SU-DHL-6 (cell line): ENCODE data around the gene C11orf58.

Experiments
- H2AFZ ChIP-seq: fragments of 200-600 bp; sonication (generic); 2 replicates; pipeline ENCODE4 v1.6.1; 2014; ENCODE audit warnings: low read depth, mild to moderate bottlenecking, moderate library complexity, mixed read lengths, antibody characterized with exemption, low read length; ENCODE audit not compliant: severe bottlenecking
- H3F3A ChIP-seq: fragments of 200-600 bp; shearing (Covaris generic); 2 replicates; pipeline ENCODE4 v1.6.0; 2016; ENCODE audit warnings: antibody characterized with exemption, mild to moderate bottlenecking; ENCODE audit not compliant: insufficient read depth
- H3K27ac ChIP-seq: fragments of 200-600 bp; sonication (generic); 2 replicates; pipeline ENCODE4 v1.5.1; 2016; ENCODE audit warnings: low read depth, mild to moderate bottlenecking, low read length, moderate library complexity, mixed read lengths
- H3K27me3 ChIP-seq: fragments of 200-600 bp; sonication (generic), shearing (Covaris generic); 2 replicates; pipeline ENCODE4 v1.6.0; 2014; ENCODE audit warnings: mild to moderate bottlenecking, low read length
- H3K36me3 ChIP-seq: fragments of 200-600 bp; sonication (generic); 2 replicates; pipeline ENCODE4 v1.6.1; 2014; ENCODE audit warnings: mild to moderate bottlenecking, low read length, mixed read lengths
- H3K4me2 ChIP-seq: fragments of 300-600, 200-600 bp; shearing (Covaris generic), sonication (generic); 2 replicates; pipeline ENCODE4 v1.6.0; 2014; ENCODE audit warnings: low read length, low read depth, mild to moderate bottlenecking; ENCODE audit not compliant: poor library complexity, severe bottlenecking
- H3K4me3 ChIP-seq: fragments of 200-600 bp; sonication (generic); 2 replicates; pipeline ENCODE4 v1.5.1; 2014; ENCODE audit warnings: antibody characterized with exemption, low read length, mild to moderate bottlenecking, mixed read lengths; ENCODE audit not compliant: insufficient read depth, poor library complexity, severe bottlenecking
- H3K79me2 ChIP-seq: fragments of 200-600 bp; sonication (generic); 2 replicates; pipeline ENCODE4 v1.6.1; 2014; ENCODE audit warnings: mild to moderate bottlenecking, low read length, moderate library complexity; ENCODE audit not compliant: insufficient read depth
- H3K9ac ChIP-seq: fragments of 200-600 bp; sonication (generic); 2 replicates; pipeline ENCODE4 v1.7.0; 2014; ENCODE audit warnings: mild to moderate bottlenecking, low read length
- H3K9me2 ChIP-seq: fragments of 200-600 bp; sonication (generic); replicated peaks from 2 replicates; pipeline ENCODE4 v1.6.1; 2014; ENCODE audit warnings: low read length; ENCODE audit not compliant: insufficient read depth
- H3K9me3 ChIP-seq: fragments of 200-600 bp; sonication (generic); 2 replicates; pipeline ENCODE4 v1.6.1; 2014; ENCODE audit warnings: low read length, mixed read lengths; ENCODE audit not compliant: insufficient read depth
- H4K20me1 ChIP-seq: fragments of 200-600 bp; sonication (generic); 2 replicates; pipeline ENCODE4 v1.6.1; 2014; ENCODE audit warnings: low read depth, mild to moderate bottlenecking, antibody characterized with exemption, low read length, moderate library complexity, mixed read lengths
- CTCF ChIP-seq: fragments of 200-600 bp; sonication (generic); IDR thresholded peaks from one replicate; pipeline ENCODE4 v1.5.1; 2017; ENCODE audit warnings: antibody characterized with exemption, mild to moderate bottlenecking, low read length, moderate library complexity; ENCODE audit not compliant: insufficient read depth, poor library complexity, severe bottlenecking
- EZH2phosphoT487 ChIP-seq: fragments of 200-600 bp; sonication (generic), shearing (Covaris generic); conservative IDR thresholded peaks from 2 replicates; pipeline ENCODE4 v1.6.1; 2018; ENCODE audit warnings: mild to moderate bottlenecking, antibody characterized with exemption, low read length, moderate library complexity, mixed read lengths

The C11orf58 gene

GRCh38 chr11:16794047-16794818 is 55.8 kb downstream of the C11orf58 start:
- Histone ChIP-seq H2AFZ (no peak overlapping the region), H3K9me2 (no peaks in the 10 kb centered on the region), H3K27me3 (no peaks in the 10 kb centered on the region), H3K9me3 (no peaks in the 10 kb centered on the region), H3K4me2 (no peak overlapping the region), H3K79me2 (no peaks in the 10 kb centered on the region), H3K9ac (no peak overlapping the region), H4K20me1 (no peaks in the 10 kb centered on the region), H3K27ac (no peak overlapping the region), H3K36me3 (no peaks in the 10 kb centered on the region), H3K4me3 (no peak overlapping the region), H3F3A (no peaks in the 10 kb centered on the region)
- TF ChIP-seq CTCF (no peak), EZH2phosphoT487 (no peak)

- no peaks in the 10 kb centered on the region for H3K9me3 ChIP-seq
- H3K79me2 ChIP-seq = no peaks in the 10 kb centered on the region
- H3K4me2 ChIP-seq = no peak overlapping the region
- no peak overlapping the region for H3K27ac ChIP-seq
- no peaks in the 10 kb centered on the region for H3F3A ChIP-seq
- no peaks in the 10 kb centered on the region for H4K20me1 ChIP-seq
- no peak overlapping the region for H3K4me3 ChIP-seq
- H2AFZ ChIP-seq = no peak overlapping the region
- no peaks in the 10 kb centered on the region for H3K9me2 ChIP-seq
- H3K27me3 ChIP-seq = no peaks in the 10 kb centered on the region
- H3K36me3 ChIP-seq = no peaks in the 10 kb centered on the region
- TF ChIP-seq CTCF = no peak
- TF ChIP-seq EZH2phosphoT487 = no peak
- H3K9ac ChIP-seq = no peak overlapping the region
These were observed 56.7 kb downstream of the C11orf58 start for GRCh38 chr11:16795146-16795545.

GRCh38 chr11:16796311-16796710 is 57.9 kb downstream of the C11orf58 start:
- H3K4me2 ChIP-seq = no peak overlapping the region
- no peaks in the 10 kb centered on the region for H3K9me2 ChIP-seq
- no peaks in the 10 kb centered on the region for H3K79me2 ChIP-seq
- no peaks in the 10 kb centered on the region for H3F3A ChIP-seq
- H4K20me1 ChIP-seq = no peaks in the 10 kb centered on the region
- no peak overlapping the region for H3K27ac ChIP-seq
- TF ChIP-seq EZH2phosphoT487 (no peak), CTCF (no peak)
- no peaks in the 10 kb centered on the region for H3K27me3 ChIP-seq
- no peak overlapping the region for H3K9ac ChIP-seq
- H3K4me3 ChIP-seq = no peak overlapping the region
- no peaks in the 10 kb centered on the region for H3K36me3 ChIP-seq
- no peaks in the 10 kb centered on the region for H3K9me3 ChIP-seq
- no peak overlapping the region for H2AFZ ChIP-seq
